Stimulated activated CD8-positive, alpha-beta memory T cell treated with anti-CD3 and anti-CD28 coated beads, Interleukin-7, amount 100 ng/mL, for 1 hour (primary cell): ENCODE measurements around the gene BACH2.
A peak's percentile ranks its signal among the peaks of the same experiment; 100 is the strongest.

Experiments used
- DNase-seq, 2 donors: peaks; one replicate each; pipeline ENCODE4 v3.0.0-alpha.2; 2020; ENCODE audit warnings: low read depth in 2 of 2

Gene BACH2

GRCh38 chr6:89941763-89942497, 354.7 kb downstream of the BACH2 start:
- DNase-seq, result no peak

DNA sequence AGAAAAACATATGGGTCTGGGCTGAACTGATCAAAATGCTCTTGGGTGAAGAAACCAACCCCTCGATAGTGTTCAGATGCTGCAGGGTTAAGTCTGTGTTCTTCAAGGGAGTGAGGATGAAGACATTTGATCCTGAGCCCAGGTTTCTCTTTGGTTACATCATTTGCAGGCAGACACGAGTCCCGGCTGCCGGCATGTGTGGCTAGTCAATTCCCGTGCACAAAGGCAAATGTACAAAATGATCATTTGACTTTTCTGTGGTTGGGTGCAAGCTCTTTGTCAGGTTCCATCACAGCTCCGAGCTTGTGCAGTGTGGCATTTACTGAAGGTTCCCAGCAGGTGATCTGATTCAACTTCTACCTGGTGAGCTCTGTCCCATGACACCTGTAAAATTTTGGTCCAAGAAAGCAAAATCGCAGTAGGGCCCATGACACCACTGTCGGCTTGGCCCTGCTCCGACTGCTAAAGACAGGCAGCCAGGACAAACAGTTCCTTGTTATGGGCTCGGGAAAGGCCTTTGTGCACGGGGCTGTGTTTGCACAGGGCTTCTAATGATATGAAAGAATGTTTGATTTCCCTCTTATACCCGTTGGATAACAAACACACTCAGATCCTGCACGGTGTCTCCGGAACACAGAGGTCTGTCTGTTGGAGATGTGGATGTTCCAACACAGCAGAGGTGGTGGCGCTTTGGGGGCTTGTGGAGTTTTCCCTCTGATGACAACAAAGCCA, 355.4 kb downstream of the BACH2 start:
- DNase-seq, result no peak

GRCh38 chr6:89940225-89941027, 356.2 kb downstream of the BACH2 start:
- peak; percentile 33 to 36 for DNase-seq

GRCh38 chr6:89939144-89939543, 357.5 kb downstream of the BACH2 start:
- no peak for DNase-seq

GRCh38 chr6:89938014-89938413, 358.6 kb downstream of the BACH2 start:
- no peak for DNase-seq

DNA sequence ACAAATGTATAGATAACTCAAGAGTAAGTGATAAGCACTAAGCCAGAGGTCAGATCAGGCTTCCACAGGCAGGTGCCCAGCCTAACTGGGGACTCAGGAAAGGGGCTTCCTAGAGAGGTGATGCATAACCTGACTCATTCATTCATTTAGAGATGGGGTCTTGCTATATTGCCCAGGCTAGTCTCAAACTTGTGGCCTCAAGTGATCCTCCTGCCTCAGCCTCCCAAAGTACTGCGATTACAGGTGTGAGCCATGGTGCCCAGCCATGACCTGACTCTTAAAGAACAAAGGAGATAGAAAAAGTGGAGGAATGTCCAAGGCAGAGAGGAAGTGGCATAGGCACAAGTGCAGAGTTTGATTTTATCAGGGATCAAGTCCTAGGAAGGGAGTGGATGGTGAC, 360.5 kb downstream of the BACH2 start:
- no peak for DNase-seq

DNA sequence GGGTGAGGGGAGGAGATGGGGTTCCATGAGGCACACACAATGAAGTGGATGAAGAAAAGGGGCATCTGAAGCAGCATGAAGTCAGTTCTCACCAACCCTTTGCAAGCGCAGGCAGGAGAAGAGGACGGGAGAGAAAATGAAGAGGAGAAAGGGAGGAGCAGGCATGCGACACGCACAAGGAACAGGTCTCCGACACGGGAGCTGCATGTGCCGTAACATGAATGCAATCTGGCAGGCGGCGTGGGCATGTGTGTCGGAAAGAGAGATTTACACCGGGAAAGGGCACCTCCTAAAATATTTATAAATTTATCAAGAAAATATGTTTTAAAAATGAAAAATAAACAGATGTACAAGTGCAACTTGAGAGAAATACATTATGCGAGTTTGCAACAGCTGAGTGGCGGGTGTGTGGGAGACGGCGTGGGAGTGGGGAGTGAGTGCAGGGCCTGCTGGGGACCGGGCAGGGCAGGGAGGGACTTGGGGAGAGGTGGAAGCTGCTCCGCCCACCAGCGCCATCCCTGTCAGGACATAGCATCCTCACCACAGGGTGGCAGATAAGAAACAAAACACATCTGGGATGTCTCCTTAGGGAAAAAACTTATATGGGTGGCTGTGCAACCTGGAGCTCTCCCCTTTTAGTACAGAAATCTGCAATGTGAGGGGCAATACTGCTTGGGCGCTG, 361.8 kb downstream of the BACH2 start:
- DNase-seq, result no peak

GRCh38 chr6:89932245-89932802, 364.3 kb downstream of the BACH2 start:
- DNase-seq, result no peak

DNA sequence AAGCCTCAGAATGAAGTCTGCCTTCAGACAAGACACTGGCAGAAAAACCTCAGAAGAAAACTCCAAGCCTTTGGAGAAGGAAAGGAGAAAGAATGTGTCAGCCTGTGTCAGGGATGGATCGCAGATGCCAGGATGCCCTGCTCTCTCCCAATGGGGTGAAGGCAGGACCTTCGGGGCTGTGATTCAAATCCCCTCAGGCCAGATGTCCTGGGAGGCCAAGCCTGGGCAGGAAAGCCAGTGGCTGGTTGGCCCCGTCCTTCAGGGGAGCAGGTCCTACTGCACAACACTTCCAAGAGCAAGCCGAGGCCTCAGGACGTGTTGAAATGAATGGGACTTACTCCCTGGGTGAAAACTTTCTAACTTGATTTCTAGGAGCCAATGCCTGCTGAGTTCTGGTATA, 365.9 kb downstream of the BACH2 start:
- DNase-seq, result no peak

GRCh38 chr6:89928604-89929003, 368.0 kb downstream of the BACH2 start:
- no peak for DNase-seq

GRCh38 chr6:89927791-89928550, 368.7 kb downstream of the BACH2 start:
- DNase-seq, result no peak

DNA sequence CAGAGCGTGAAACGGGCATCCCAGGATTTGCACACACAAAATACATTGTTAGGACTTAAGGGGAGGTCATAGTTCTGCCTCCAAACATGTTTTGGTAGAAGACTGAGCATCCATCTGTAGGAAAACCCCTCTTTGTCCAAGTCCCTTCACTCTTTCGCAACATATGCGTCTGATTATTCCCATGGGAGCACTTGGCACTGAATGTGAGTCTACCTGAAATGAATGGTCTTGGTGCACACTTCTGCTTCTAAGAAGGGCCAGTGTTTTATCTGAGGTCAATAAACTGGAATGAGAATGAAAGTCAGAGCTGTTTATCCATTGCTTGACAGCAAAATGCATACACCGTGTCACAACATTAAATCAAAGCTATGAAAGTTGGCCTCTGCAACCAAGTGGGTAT, 369.4 kb downstream of the BACH2 start:
- no peak for DNase-seq

- no peak for DNase-seq
Observed at GRCh38 chr6:89925826-89926225, 370.8 kb downstream of the BACH2 start.

DNA sequence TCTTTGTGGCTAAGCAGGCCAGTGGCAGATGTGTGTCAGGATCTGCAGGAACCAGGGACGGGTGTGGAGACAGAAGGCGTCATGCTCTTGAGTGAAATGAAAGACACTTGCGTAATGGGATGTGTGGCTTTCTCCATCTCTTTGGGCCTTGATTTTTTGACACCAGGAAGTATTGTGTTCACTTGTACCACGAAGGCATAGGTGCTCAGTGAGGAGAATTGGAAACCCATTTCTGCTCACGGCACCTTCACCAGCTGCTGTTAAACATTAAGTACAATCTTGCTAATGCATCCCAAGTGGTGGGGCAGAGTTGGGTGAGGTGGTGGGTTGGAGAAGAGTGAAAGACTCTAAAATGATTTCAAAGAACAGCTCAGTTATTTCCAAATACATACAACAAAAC, 372.4 kb downstream of the BACH2 start:
- DNase-seq, result no peak

DNA sequence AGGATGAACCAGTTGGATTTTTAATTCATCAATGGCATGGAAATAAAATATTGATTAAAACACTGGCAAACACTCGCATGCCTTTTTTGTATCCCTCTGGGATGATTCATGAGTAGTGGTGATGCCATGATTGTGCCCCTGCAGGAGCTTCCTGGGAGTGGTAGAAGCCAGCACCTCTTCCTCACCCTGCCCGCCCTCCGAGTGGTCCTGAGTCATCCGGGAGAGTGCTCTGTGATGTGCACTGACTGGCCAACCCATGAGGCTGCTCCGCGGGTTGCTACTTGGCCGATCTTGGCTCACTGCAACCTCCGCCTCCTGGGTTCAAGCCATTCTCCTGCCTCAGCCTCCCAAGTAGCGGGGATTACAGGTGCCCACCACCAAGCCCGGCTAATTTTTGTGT, 375.0 kb downstream of the BACH2 start:
- no peak for DNase-seq

- no peak for DNase-seq
Observed at GRCh38 chr6:89921197-89921596, 375.4 kb downstream of the BACH2 start.

GRCh38 chr6:89917801-89918366, 378.8 kb downstream of the BACH2 start:
- no peak for DNase-seq

- DNase-seq, result no peak
Observed at GRCh38 chr6:89917216-89917615, 379.4 kb downstream of the BACH2 start.

DNA sequence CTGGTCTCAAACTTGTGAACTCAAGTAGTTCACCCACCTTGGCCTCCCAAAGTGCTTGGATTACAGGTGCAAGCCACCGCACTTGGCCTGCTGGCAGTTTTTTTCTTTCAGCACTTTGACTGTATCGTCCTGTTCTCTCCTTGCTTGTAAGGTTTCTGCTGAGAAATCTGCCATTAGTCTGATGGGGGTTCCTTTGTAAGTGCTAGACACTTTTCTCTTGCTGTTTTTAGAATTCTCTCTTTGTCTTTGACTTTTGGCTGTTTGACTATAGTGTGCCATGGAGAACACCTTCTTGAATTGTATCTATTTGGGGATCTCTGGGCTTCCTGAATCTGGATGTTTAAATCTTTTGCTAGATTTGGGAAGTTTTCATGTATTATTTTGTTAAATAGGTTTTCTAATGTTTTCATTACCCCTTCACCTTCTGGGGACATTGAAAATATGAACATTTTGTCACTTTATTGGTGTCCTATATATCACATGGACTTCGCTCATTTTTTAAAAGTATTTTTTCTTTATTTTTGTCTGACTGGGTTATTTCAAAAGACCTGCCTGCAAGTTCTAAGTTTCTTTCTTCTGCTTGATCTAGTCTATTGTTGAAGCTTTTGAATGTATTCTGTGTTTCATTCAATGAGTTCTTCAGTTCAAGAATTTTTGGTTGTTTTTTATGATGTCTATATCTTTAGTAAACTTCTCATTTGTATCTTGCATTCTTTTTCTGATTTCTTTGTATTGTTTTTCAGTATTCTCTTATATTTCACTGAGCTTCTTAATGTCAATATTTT, 380.3 kb downstream of the BACH2 start:
- DNase-seq, result no peak

- no peak for DNase-seq
Observed at GRCh38 chr6:89910902-89911240, 385.8 kb downstream of the BACH2 start.
